Skin of body (tissue), 2 donors: ENCODE measurements around the gene CLSTN3. TPM values are rescaled to one million over a fixed set of nuclear protein-coding genes. Genes with fewer than 3 reads are reported as not detected.

Experiments
- DNase-seq: peaks from one replicate; lab custom pipeline; 2025; lab: John Stamatoyannopoulos, UW
- total RNA-seq: library from RNA; depleted of rRNA; stranded (reverse); fragments of >200 nt; gene quantifications from one replicate; pipeline ENCODE4 v1.2.3, GENCODE V29; 2014

Gene CLSTN3
- total RNA-seq, 1 donor from 2014 or later, result 31.7 TPM

GRCh38 chr12:7125632-7126227, 4.4 kb upstream of the CLSTN3 start:
- no peak for DNase-seq

- DNase-seq, result no peak
Measured at GRCh38 chr12:7127916-7128626, 2.1 kb upstream of the CLSTN3 start.

GRCh38 chr12:7128681-7129286, 1.4 kb upstream of the CLSTN3 start, which contains the start of gene RBP5:
TSS of gene RBP5 (minus strand) at chr12:7128889. CDS start at chr12:7128775, 114 bp downstream.
- no peak for DNase-seq

GRCh38 chr12:7129287-7129871, 792 bp upstream of the CLSTN3 start:
- DNase-seq, result no peak

GRCh38 chr12:7130701-7131501, 730 bp downstream of the CLSTN3 start:
- DNase-seq, result peak; percentile 17

- DNase-seq, result no peak
Measured at GRCh38 chr12:7131502-7131866, 1.3 kb downstream of the CLSTN3 start.

- DNase-seq, result no peak
Measured at GRCh38 chr12:7134396-7135166, 4.4 kb downstream of the CLSTN3 start.

GRCh38 chr12:7136071-7136470, 5.9 kb downstream of the CLSTN3 start:
- DNase-seq, result no peak

- DNase-seq, result no peak
Measured at GRCh38 chr12:7136676-7137075, 6.5 kb downstream of the CLSTN3 start.

- no peak for DNase-seq
Measured at GRCh38 chr12:7137908-7138307, 7.7 kb downstream of the CLSTN3 start.

GRCh38 chr12:7139200-7139599, 9.0 kb downstream of the CLSTN3 start:
- no peak for DNase-seq

GRCh38 chr12:7141351-7142005, 11.3 kb downstream of the CLSTN3 start:
- DNase-seq, result no peak

- no peak for DNase-seq
Measured at GRCh38 chr12:7142056-7142644, 12.0 kb downstream of the CLSTN3 start.

GRCh38 chr12:7142809-7143465, 12.8 kb downstream of the CLSTN3 start:
- no peak for DNase-seq

GRCh38 chr12:7143564-7143963, 13.4 kb downstream of the CLSTN3 start:
- no peak for DNase-seq

- DNase-seq, result no peak
Measured at GRCh38 chr12:7144414-7145120, 14.4 kb downstream of the CLSTN3 start.

GRCh38 chr12:7145671-7146070, 15.5 kb downstream of the CLSTN3 start:
- no peak for DNase-seq

GRCh38 chr12:7146228-7146627, 16.1 kb downstream of the CLSTN3 start:
- DNase-seq, result no peak

GRCh38 chr12:7146906-7147305, 16.7 kb downstream of the CLSTN3 start:
- DNase-seq, result no peak
